Gastroesophageal sphincter (tissue), 4 donors: Measurements from ENCODE around the gene ZDHHC11B. TPM values are rescaled to one million over a fixed set of nuclear protein-coding genes. Genes with fewer than 3 reads are reported as not detected.
"Not testable (repeated sequence)": the region's sequence is repeated elsewhere in the genome, so short reads cannot be mapped to it uniquely, and the experiment has no call there.

Experiments
- ATAC-seq: fragments of 150-250 bp; one replicate; pipeline ENCODE4 v1.9.1; 2016; ENCODE audit warnings: mild to moderate bottlenecking, moderate library complexity
- H3K27ac ChIP-seq, 4 donors: fragments of 200-600 bp; sonication (generic) in 3 of 4; 1 replicate in 3 of 4; 2 replicates in 1 of 4; pipeline ENCODE4 v1.5.1; 2016 to 2019
- H3K27me3 ChIP-seq: fragments of 200-600 bp; sonication (generic); one replicate; pipeline ENCODE4 v1.5.1; 2019
- H3K36me3 ChIP-seq, 2 donors: fragments of 200-600 bp; sonication (generic); one replicate each; pipeline ENCODE4 v1.5.1; 2019; ENCODE audit warnings: control low read depth in 1 of 2
- H3K4me1 ChIP-seq, 3 donors: fragments of 200-600 bp; sonication (generic); 1 replicate in 2 of 3; 2 replicates in 1 of 3; pipeline ENCODE4 v1.5.1; 2016 to 2019; ENCODE audit warnings: control low read depth in 2 of 3
- H3K4me3 ChIP-seq, 2 donors: fragments of 200-600 bp; sonication (generic); one replicate each; pipeline ENCODE4 v1.5.1; 2019; ENCODE audit warnings: mild to moderate bottlenecking in 1 of 2, moderate library complexity in 1 of 2
- H3K9me3 ChIP-seq, 3 donors: fragments of 200-600 bp; sonication (generic); one replicate each; pipeline ENCODE4 v1.5.1; 2017 to 2019; ENCODE audit warnings: control low read depth in 2 of 3
- CTCF ChIP-seq, 4 experiments: fragments of 200-600 bp in 2 of 4; fragments of 450-650 bp in 2 of 4; sonication (generic) in 1 of 4; IDR thresholded peaks; one replicate each; pipeline ENCODE4 v1.5.1; 2017 to 2019; ENCODE audit warnings: antibody characterized with exemption in 4 of 4, mild to moderate bottlenecking in 2 of 4, moderate library complexity in 2 of 4
- EP300 ChIP-seq: sonication (generic); formaldehyde crosslinking; IDR thresholded peaks from one replicate; pipeline ENCODE4 v1.6.1; 2017; ENCODE audit warnings: antibody characterized with exemption, mild to moderate bottlenecking
- POLR2A ChIP-seq, 2 donors: fragments of 450-650 bp; IDR thresholded peaks; one replicate each; pipeline ENCODE4 v1.6.1; 2017; ENCODE audit warnings: antibody characterized with exemption in 2 of 2, mild to moderate bottlenecking in 2 of 2, moderate library complexity in 1 of 2
- POLR2AphosphoS5 ChIP-seq: sonication (generic); formaldehyde crosslinking; IDR thresholded peaks from one replicate; pipeline ENCODE4 v1.6.1; 2017; ENCODE audit warnings: antibody characterized with exemption
- WGBS, 2 donors: methylation state at CpG; one replicate each; pipeline ENCODE4 v1.1.5; 2018; ENCODE audit warnings: low coverage in 1 of 2; 5-methylcytosine and 5-hydroxymethylcytosine counted together
- total RNA-seq, 4 donors: library from RNA; depleted of rRNA; stranded (reverse); fragments of >200 nt; gene quantifications; one replicate each; pipeline ENCODE4 v1.1.0, GENCODE V29; 2016

The ZDHHC11B gene
- total RNA-seq, 4 donors from 2014 or later, result 3.1 to 14.3 (median 6.9) TPM

DNA sequence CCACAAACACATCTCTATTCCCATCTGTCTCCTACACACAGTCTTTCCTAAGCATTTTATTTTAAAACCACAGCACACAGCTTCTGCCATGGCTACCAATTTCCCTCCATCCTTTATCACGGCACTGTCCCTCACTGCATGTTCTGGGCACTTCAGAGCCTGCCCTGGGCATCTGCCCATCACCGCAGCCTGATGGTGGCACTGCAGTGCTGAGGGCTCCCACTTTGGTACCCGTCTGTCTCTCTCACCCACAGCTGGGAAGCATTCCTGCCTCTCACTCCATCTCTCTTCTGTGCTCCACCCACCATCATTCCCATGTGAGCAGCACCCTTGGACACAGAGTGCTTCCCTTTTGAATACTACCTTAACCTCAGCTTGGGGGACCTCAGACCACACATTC is 34.5 kb upstream of the ZDHHC11B start:
- no peak overlapping the region for H3K27ac ChIP-seq
- H3K36me3 ChIP-seq, result peaks cover 0 to 19% of the 10 kb centered on the region in 2 donors
- H3K4me3 ChIP-seq, result no peak overlapping the region
- 80 to 89% methylated on average over 3 of the region's 3 CpGs for WGBS, 2 donors
- H3K4me1 ChIP-seq, result no peaks in the 10 kb centered on the region
- H3K27me3 ChIP-seq, result no peaks in the 10 kb centered on the region
- no peak for ATAC-seq
- no peaks in the 10 kb centered on the region for H3K9me3 ChIP-seq
- no peak for TF ChIP-seq CTCF (IDR thresholded peaks at IDR 0.05)
- TF ChIP-seq POLR2AphosphoS5, result no peak
- TF ChIP-seq POLR2A (IDR thresholded peaks at IDR 0.05), result no peak
- TF ChIP-seq EP300, result no peak

DNA sequence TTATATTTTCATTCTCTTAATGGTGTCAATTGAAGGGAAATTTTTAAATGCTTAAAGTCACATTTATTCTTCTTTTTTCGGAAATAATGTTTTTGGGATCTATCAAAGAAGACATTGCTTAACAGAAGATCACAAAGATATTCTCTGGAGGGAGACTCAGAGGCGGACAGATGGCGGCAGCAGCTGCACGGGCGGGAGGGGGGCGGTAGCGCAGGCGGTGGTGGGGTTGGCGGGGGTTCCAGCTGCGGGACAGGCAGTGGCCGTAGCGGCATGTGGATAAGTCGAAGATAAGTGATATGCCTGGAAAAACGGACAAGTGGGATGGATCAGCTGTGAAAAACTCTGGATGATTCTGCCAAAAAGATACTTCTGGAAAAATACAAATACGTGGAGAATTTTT is 31.6 kb upstream of the ZDHHC11B start:
- no peaks in the 10 kb centered on the region for H3K9me3 ChIP-seq
- TF ChIP-seq CTCF (IDR thresholded peaks at IDR 0.05) (no peak), POLR2AphosphoS5 (no peak), EP300 (no peak), POLR2A (IDR thresholded peaks at IDR 0.05) (no peak)
- ATAC-seq, result no peak
- no peak overlapping the region for H3K27ac ChIP-seq
- H3K27me3 ChIP-seq, result no peaks in the 10 kb centered on the region
- 93% methylated on average over 15 of the region's 15 CpGs; no CpG with 5 or more reads in 1 of the 2 donors for WGBS, 2 donors
- H3K4me3 ChIP-seq, result no peak overlapping the region
- H3K4me1 ChIP-seq, result no peaks in the 10 kb centered on the region
- H3K36me3 ChIP-seq, result peaks cover 0 to 8% of the 10 kb centered on the region in 2 donors

DNA sequence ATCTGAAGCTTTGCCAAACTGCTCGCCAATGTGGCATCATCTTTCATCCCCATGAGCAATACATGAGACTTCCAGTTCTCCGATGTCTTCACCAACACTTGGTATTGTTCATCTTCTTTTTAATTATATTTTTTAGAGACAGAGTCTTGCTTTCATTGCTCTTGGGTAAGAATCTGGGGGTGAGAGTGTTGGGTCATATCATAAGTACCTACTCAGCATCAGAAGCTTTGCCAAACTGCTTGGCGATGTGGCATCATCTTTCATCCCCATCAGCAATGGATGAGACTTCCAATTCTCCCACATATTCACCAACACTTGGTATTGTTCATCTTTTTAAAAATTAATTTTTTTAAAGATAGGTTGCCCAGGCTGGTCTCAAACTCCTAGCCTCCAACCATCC is 30.9 kb upstream of the ZDHHC11B start:
- H3K4me1 ChIP-seq, result no peaks in the 10 kb centered on the region
- H3K9me3 ChIP-seq, result no peaks in the 10 kb centered on the region
- H3K27me3 ChIP-seq, result no peaks in the 10 kb centered on the region
- ATAC-seq, result no peak
- TF ChIP-seq POLR2A (IDR thresholded peaks at IDR 0.05), result no peak
- TF ChIP-seq EP300, result no peak
- no peak for TF ChIP-seq POLR2AphosphoS5
- TF ChIP-seq CTCF (IDR thresholded peaks at IDR 0.05), result no peak
- H3K36me3 ChIP-seq, result peaks cover 0 to 8% of the 10 kb centered on the region in 2 donors
- no peak overlapping the region for H3K27ac ChIP-seq
- no peak overlapping the region for H3K4me3 ChIP-seq
- WGBS, 2 donors, result 91 to 96% methylated on average over 3 of the region's 3 CpGs

GRCh38 chr5:813575-813974 is 29.0 kb upstream of the ZDHHC11B start:
- WGBS, 2 donors, result 90% methylated on average over 2 of the region's 5 CpGs; no CpG with 5 or more reads in 1 of the 2 donors
- not testable (repeated sequence) for H3K4me1 ChIP-seq, H3K27me3 ChIP-seq, H3K27ac ChIP-seq, H3K36me3 ChIP-seq, H3K9me3 ChIP-seq, ATAC-seq, H3K4me3 ChIP-seq

DNA sequence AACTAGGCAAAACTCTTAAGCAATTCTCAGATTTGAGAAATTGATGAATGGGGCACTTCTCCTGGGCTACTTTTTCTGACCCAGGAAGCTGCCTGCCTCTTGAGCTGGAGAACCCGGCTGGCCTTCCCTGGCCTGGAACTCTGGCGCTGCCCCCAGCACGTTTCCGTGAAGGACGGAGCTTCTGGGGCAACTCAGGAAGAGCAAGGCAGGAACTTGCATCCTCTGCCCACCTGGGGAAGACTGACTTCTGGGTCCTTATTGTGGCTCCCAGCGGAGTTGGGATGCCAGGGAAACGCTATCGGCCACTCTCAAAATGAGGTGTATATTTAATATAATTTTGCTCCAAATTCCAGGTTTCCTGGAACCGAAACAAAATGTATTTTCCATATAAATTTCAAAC is 26.9 kb upstream of the ZDHHC11B start:
- not testable (repeated sequence) for ATAC-seq, H3K4me1 ChIP-seq, H3K27ac ChIP-seq, H3K4me3 ChIP-seq, H3K9me3 ChIP-seq, H3K36me3 ChIP-seq, H3K27me3 ChIP-seq
- 90% methylated on average over 2 of the region's 9 CpGs; no CpG with 5 or more reads in 1 of the 2 donors for WGBS, 2 donors

DNA sequence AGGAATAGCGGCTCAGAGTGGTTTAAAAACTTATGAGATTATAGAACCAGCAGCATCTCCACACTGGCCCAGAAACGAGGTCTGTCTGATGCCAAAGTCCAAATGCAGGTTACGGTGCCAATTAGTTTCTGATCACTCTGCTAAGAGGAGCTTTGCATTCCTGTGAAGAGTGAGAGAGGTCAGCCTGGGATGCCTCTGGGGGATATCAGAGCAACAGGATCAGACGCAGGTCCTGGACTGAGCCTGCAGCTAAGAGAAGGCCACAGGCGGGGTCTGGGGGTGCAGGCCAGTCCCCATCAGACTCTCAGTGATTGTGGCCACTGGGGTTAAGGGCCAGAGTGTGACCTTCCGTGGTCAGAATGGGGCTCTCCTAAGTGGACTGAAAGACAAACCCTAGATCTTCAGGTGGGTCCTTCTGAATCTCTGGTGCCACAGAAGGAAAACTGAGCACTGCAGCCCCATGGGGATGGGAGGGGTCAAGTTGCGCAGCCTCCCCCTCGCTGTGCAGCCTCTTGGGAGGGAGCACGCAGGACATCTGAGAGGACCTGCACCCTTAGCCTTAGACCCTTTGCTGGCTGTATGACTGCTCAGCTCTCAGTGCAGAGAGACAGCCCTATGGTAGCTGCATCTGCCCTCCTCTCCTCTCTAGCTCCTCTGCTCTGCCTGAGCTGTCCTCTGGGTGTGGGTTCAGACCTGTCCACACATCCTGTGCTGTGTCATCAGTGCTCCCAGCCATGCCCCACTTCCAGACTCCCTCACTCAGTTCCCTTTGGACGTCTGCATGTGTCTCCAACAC is 23.4 kb upstream of the ZDHHC11B start:
- H3K9me3 ChIP-seq, result peaks cover 0 to 12% (median 0%) of the 10 kb centered on the region in 3 donors
- H3K36me3 ChIP-seq, H3K4me1 ChIP-seq, H3K4me3 ChIP-seq, ATAC-seq, H3K27ac ChIP-seq, H3K27me3 ChIP-seq: not testable (repeated sequence)
- WGBS, 2 donors, result 40 to 100% methylated on average over 1 of the region's 10 CpGs
